HG02759 (cell line): Measurements from ENCODE around the gene KIAA2012.
"Not testable (repeated sequence)": the region's sequence is repeated elsewhere in the genome, so short reads cannot be mapped to it uniquely, and the experiment has no call there.

Experiments used
- ATAC-seq: cut with Tn5 transposase; IDR thresholded peaks from one replicate; pipeline ENCODE4 v1.9.1; 2021; ENCODE audit warnings: mild to moderate bottlenecking, moderate library complexity; ENCODE audit not compliant: unreplicated experiment

KIAA2012 gene

DNA sequence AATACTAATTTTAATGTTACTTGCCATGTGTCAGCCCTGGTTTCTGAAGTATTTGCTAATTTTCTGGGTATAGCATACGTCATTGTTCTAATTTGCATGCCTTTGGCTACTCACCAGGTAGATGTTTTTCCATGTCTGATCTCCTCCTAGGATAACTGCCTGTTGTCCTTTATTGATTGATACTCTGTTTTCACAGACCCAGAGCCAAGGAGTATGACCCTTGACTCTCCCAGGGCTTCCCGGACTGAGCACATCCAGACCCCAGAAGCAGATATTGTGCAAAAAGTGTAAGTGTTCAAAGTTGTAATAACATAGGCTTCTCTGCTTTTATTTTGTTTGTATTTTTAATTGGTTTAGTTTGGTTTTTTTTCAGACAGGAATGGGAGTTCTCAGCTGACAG is 111.5 kb downstream of the KIAA2012 start:
- no peak for ATAC-seq

DNA sequence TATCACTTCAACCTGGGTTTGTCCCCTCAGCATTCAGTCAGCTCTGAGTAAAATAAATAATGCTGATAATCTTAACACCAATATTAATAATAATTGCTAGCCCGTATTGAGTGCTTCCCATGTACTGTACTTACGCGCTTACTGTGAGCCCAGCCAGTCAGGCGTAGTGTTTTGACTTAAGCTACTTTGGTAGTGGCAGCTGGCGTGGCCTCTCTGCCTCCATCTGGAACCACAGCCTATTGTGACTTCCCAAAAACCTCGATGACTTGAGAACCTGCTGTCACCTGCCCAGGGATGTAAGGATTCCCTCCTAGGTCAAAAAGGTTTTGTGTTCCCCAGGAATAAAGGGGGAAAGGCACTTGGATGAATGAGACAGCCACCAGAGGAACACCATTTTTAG is 112.1 kb downstream of the KIAA2012 start:
- ATAC-seq, result no peak

DNA sequence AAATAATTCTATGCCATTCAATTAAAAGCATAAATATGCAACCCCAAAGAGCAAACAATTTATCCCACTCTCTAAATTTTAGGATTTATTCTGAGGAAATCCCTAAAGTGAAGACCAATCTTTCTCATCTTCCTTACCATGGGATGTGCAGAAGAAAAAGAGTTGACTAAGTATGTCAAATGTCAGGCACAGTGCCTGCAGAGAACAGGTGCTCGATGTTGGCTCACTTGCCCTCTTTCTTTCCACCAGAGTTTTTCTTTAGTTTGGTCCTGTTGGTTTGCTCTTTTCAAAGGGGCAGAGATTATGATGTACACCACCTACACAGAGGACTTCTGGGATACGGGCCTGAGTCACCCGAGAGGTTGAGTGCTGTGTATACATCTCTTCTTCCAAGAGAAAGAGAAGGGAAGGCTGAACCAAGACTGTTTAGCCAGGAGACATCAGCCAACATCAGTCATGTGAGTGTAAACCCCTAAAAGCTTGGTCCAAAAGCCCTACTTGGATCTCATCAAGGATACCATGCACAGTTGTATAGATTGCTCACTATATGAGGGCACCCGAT is 113.7 kb downstream of the KIAA2012 start:
- ATAC-seq, result no peak

DNA sequence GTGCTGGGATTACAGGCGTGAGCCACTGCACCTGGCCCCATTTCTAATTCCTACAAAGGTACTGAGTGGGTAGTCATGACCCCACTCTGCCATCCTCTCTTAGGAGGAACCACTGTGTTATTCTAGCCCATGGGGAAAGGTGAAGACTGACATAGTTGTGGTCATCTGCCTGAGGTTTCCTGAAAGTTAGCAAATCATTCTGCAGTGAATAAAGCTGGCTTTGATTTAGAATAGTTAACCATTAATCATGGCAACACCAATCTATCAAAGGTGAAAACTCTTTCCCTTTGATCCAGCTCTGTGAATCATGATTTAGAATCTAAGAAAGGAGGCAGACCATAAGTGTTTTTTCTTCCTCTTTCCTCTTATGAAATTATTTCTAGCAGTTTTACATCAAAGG is 114.5 kb downstream of the KIAA2012 start:
- no peak for ATAC-seq

DNA sequence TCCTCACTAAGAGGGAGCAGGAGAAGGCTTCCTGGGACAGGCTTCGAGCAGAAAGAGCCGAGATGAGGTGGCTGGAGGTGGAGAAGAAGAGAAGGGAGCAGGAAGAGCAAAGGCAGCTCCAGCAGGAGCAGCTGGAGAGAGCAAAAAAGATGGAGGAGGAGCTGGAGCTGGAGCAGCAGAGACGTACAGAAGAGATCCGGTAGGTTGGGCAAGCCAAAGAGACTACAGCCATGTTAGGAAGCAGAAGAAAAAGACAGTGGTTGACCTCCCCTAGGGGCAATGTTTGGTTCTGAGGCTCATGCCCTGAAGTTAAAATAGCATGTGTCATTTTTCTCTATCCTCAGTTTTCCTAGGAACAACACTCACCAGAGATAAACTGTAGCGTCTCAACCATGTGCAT is 120.2 kb downstream of the KIAA2012 start:
- no peak for ATAC-seq

DNA sequence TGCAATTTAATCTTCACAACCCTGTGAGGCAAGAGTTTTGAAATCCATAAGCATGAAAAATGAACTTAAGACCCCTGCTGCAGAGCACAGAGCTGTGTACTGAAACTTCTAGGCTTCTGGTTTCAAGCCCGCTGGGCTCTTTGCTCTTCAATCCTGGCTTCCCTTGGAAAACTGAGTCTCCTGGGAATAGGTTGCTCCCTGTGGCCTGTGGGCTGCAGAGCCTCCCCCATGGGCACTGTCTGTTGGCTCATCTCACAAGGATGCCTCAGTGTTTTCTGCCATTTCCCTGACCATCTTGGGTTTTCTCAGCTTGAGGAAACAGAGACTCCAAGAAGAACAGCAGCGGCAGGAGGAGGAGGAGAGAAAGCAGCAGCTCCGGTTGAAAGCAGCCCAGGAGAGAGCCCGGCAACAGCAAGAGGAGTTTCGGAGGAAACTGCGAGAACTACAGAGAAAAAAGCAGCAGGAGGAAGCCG is 120.9 kb downstream of the KIAA2012 start:
- ATAC-seq, result no peak

DNA sequence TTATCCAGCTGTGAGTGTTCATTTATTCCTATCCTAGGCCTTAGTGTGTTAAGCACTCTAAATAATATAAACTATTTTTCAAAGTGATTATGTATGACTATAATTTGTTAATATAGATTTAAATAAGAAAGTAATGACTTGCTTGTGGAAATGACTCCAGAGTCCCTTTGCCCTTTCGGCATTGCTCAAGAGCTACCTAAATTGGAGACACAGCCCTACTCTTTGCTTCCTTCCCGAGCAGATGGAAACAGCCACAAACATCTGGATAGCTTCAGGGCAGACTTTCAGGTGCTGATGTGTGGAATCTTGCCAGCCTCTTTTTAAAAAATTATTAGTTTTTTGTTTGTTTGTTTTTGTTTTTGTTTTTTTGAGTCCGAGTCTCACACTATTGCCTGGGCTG is 121.4 kb downstream of the KIAA2012 start:
- ATAC-seq, result no peak

DNA sequence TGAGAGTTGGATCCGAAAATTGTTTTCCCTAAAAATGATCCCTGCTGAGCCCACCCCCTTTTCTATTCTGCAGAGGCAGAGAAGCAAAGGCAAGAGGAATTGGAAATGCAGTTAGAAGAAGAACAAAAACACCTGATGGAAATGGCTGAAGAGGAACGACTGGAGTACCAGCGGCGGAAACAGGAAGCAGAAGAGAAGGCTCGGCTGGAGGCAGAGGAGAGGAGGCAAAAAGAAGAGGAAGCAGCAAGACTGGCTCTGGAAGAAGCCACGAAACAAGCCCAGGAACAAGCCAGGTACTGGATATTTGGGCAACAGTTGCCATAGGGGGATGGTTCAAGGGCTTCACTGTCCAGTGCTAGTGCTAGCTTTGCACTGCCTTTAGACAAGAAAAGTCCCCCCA is 123.7 kb downstream of the KIAA2012 start:
- no peak for ATAC-seq

DNA sequence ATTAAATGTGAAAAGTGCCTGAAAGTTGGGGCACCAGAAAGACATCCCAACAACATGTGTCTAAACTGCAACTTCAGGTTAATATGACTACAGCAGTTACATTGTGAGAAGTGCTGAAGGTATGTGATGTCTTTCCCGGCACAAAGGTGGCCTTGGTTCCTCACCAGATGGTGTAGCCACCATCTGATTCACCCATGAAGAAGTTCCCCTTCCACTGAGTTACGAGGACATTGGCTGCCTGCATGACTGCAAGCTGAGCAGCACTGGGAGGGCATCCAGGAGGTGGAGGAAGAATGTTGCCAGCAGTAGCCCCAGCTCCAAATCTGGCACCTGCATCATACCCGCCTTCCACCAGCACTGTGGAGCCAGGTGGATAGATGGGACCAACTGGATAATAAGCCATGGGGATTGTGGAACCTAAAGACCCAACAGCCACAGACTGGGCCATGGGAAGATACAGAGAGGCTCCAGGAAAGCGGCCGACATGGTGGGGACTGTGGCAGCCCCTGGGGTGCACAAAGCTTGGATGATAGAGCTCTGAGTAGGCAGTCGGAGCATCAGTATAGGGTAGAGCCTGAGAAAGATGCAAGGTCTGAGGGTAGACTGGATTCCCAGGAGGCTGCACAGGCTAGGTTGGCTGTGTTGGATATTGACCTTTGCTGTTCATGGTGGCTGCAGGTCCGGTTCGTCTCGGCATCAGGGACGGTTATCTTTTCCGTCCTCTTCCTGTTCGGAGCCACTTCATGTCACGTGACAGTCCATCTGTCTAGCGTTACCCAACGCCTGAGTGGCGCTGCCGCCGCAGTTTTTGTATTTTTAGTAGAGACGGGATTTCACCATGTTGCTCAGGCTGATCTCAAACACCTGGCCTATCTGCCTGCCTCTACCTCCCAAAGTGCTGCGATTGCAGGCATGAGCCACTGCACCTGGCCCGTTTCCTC is 128.4 kb downstream of the KIAA2012 start:
- ATAC-seq, result no peak

DNA sequence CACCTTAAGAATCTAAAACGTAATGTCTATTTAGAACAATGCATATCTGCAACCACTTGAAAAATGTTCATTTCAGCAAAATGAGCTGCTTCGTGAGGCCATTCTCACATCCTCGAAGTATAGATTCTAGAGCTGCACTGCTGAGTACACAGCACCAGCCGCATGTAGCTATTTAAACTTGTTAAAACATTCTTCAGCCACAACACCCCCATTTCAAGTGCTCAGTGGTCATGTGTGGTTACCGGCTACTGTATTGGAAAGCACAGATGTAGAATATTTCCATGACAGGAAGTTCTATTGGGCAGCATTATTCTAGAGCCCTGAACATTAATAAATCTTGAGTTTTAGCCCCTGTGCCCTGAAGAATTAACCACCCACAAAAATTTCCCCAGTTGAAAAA is 130.3 kb downstream of the KIAA2012 start:
- no peak for ATAC-seq

DNA sequence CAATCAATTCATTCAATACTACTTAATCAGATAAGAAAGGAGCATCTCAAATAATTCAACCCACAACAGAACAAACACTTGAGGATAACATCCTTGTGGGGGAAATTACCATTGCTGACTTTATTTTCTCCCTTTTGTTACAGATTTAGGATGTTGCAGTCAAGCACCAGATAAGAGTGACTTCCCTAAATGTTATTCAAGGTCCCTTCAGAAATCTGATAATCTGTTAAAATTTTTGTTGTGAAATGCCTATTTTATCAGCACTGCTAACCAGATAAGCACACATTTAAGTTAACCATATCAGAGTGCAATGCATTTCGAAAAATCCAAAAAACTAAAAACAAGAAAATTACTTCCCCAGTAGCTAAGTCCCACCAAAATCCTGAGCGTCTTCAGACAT is 131.8 kb downstream of the KIAA2012 start:
- no peak for ATAC-seq

DNA sequence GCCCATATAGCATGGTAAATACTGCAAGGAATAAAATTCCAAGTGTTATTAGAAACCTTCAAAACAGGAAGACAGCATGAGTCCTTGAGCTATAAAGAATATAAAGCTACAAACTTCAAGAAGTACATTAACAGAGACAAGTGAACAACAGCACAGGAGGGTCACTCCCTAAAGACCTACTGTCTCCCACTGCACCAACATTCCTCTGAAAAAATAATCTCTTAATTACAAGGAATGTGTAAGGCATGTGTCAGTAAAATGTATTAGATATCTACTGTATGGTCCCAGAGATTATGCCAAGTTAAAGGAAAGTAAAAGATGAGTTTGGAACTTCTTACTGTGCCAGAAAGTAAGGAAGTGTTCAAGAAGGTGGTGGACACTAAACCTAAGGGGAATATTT is 135.5 kb downstream of the KIAA2012 start:
- no peak for ATAC-seq

DNA sequence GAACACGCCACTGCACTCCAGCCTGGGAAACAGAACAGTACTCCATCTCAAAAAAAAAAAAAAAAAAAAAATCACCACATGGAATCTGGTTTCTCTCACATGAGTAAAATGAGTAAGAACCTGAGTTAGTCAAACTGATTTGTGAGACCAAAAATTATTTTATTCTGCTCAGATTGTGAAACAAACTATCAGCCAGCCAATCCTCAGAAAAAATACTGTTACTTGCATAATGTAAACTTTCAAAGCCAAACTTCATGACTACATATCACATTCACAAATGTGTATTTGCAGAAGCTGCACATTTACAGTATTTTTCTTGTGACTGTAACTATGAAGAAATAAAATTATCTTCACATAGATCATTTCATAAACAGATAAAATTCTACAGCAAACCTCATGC is 142.1 kb downstream of the KIAA2012 start:
- ATAC-seq, result no peak

DNA sequence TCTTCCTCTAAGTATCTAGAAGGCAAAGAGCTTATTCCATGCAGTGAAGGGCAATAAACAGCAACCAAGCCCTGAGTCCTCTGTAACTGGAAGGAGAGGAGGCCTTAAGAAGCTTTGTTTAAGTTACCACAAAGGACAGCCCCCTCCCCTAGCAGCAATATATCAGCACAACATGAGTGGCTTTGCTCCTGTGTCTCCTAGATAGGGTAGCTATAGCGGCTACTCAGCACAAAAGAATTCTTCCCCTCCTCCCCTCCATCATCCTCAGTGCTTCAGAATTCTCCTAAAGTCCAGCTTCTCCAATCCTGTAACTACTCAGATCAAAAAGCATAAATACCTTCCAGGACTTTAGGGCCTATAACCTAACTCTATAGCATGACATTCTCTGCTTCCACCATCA is 148.8 kb downstream of the KIAA2012 start:
- no peak for ATAC-seq

DNA sequence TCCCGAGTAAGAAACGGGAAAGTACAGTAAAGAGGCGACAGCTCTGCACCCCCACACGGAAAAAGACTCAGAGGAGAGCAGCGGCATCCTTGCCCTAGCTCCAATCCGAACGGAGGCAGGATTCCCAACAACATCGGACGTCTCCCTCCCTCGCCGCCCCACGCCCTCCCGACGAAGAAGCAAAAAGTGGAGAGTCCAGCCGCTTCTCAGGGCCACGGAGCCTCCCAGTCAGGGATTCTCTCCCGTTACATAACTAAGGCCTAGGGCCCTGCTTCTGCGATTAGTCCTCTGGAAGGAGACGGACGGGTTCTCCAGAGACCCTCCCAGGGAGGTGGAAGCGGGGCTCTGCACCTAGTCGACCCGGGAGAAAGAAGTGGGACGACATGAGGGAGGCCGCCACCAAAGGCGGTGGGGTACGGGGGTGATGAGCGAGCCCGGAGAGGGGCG is 164.8 kb downstream of the KIAA2012 start:
- peak; percentile 42 for ATAC-seq

DNA sequence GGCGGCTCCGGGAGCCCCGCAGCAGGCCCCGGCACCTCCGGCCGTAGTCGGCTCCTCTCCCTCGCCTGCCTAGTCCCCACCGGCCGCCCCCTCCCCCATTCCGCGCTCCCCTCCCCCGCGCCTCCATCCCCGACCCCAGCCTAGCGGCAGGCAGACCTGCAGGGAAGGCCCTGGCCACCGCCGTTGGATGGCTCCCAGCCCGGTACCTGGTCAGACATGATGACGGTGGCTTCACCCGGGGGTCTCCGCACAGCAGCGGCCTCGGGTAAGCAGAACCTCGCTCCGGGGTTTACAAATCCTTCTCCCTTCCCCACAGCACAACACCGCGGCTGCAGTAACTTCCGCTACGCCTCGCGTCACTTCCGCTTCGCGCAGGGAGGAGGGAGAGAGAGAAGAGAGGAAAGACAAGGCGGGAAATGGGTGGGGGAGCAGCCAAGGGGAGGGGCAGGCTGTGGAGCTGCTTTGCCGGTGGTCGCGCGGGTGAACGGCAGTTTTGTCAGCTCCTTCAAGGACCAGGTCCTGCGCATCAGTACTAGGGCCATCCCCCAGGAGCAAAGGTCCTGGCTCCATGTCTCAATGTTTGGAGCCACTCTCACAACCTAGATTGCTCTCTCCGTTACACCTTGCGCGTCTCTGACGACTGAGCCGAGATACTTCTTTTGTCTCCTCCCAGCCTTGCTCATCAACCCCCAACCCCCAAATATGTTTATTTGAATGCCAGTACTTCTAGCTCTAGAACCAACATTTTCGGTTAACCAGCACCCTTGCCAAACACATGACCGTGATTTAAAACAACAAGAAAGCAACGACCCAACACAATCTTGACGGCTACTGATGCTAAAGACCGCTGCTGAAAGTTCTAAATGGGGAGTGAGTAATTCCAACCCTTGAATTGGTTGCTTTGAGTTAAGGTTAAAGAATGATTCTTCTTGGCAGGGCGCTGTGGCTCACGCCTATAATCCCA is 165.5 kb downstream of the KIAA2012 start, which contains the start of gene SUMO1:
Gene SUMO1 (minus strand): TSS at position 364 of the 964 bp plus-strand sequence. CDS start 146 bp downstream, at position 218.
- peak; percentile 99 for ATAC-seq

DNA sequence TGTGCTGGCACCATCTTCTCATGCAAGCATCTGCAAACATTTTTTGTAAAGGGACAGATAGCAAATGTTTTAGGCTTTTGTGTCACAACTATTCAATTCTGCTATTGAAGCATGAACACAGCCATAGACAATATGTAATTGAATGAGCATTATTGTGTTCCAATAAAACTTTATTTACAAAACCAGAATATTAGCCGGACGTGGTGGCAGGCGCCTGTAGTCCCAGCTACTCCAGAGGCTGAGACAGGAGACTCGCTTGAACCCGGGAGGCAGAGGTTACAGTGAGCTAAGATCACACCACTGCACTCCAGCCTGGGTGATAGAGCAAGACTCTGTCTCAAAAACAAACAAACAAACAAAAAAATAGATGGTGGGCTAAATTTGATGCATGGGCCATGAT is 174.7 kb downstream of the KIAA2012 start:
- ATAC-seq, result not testable (repeated sequence)

DNA sequence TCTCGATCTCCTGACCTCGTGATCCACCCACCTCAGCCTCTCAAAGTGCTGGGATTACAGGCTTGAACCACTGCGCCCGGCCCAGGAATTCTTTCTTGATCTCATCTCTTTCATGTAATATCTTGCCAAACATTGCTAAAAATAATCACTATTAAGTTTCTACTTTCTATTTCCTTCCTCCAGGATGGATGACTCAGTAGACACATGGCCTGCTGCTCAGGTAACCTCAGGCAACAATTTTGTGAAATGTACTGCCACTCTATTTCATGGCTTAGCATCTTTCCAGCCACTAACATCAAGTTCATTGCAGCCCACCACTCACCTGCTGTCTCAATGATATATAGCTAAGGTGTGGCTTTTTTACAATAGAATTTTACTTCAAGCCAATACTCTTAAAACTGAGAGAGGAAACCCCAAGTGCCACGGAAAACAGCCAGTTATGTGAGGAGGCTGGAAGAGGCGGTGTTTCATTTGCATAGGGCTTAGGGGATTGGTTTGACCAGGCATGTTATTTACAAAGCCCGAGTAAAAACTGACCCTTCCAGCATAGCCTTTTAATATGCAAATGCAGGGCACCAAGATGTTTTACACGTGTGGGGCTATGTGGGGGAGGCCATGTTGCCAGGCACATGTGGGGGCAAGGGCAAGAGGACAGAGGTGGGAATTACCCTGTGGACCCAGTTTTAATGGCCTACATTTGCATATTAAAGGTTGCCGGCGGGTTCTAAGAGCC is 176.6 kb downstream of the KIAA2012 start:
- ATAC-seq, result no peak

DNA sequence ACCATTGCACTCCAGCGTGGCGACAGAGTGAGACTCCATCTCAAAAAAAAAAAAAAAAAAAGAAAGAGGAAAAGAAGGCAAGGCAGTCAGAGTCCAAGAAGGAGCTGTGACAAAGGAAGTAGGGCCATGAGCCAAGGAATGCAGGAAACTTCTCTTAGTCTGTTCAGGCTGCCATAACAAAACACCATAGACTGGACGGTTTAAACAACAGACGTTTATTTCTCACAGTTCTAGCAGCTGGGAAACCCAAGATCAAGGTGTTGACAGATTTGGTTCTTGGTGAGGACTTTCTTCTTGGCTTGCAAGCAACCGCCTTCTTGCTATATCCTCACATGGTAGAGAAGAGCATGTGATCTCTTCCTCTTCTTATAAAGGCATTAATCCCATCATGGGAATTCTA is 178.4 kb downstream of the KIAA2012 start:
- ATAC-seq, result no peak
